NB4 (cell line): ENCODE results near the gene GRAMD2B.

Source experiments
- POLR2A ChIP-seq: IDR thresholded peaks from 2 replicates; pipeline ENCODE4 v1.6.1; 2011; ENCODE audit warnings: mild to moderate bottlenecking; ENCODE audit not compliant: insufficient read length; ENCODE audit errors: extremely low read depth
- TF ChIP-seq, protein P1 (sequence below): IDR thresholded peaks from one replicate; pipeline ENCODE4 v1.5.1; 2012; ENCODE audit warnings: low read depth, low read length

- TF ChIP-seq POLR2A = no peak
- TF ChIP-seq, protein P1, sequence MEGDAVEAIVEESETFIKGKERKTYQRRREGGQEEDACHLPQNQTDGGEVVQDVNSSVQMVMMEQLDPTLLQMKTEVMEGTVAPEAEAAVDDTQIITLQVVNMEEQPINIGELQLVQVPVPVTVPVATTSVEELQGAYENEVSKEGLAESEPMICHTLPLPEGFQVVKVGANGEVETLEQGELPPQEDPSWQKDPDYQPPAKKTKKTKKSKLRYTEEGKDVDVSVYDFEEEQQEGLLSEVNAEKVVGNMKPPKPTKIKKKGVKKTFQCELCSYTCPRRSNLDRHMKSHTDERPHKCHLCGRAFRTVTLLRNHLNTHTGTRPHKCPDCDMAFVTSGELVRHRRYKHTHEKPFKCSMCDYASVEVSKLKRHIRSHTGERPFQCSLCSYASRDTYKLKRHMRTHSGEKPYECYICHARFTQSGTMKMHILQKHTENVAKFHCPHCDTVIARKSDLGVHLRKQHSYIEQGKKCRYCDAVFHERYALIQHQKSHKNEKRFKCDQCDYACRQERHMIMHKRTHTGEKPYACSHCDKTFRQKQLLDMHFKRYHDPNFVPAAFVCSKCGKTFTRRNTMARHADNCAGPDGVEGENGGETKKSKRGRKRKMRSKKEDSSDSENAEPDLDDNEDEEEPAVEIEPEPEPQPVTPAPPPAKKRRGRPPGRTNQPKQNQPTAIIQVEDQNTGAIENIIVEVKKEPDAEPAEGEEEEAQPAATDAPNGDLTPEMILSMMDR = no peak
These were observed 80.4 kb downstream of the GRAMD2B start for GRCh38 chr5:126503602-126504104.
